ENCODE results near the gene FNDC10.

The FNDC10 gene

DNA sequence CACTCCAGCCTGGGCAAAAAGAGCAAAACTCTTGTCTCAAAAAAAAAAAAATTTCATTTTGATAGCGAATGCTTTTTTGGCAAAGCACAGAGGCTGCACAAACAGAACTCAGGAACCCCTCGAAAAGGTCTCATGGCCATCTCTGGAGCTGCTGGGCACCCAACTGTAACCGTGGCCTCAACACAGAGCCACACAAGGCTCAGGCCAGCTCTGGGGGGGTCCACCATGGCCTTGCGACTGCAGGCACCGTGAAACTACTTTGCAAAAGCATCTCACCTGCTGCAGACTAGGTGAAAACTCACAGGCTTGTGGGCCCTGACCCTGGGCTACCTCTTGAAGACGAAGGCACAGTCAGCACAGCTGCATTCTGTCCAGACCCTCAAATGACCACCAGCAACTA lies 43.4 kb downstream of the FNDC10 start:
- Mint-ChIP-seq H3K9me3 (no peaks in the 10 kb centered on the region), H3K4me3 (no peak overlapping the region), H3K4me1 (peaks cover 4% of the 10 kb centered on the region), H3K27ac (no peak overlapping the region), H3K36me3 (ENCODE audit: low read depth) (peaks cover 12% of the 10 kb centered on the region), H3K27me3 (ENCODE audit: low read depth) (no peaks in the 10 kb centered on the region)
- TF ChIP-seq, protein P1, sequence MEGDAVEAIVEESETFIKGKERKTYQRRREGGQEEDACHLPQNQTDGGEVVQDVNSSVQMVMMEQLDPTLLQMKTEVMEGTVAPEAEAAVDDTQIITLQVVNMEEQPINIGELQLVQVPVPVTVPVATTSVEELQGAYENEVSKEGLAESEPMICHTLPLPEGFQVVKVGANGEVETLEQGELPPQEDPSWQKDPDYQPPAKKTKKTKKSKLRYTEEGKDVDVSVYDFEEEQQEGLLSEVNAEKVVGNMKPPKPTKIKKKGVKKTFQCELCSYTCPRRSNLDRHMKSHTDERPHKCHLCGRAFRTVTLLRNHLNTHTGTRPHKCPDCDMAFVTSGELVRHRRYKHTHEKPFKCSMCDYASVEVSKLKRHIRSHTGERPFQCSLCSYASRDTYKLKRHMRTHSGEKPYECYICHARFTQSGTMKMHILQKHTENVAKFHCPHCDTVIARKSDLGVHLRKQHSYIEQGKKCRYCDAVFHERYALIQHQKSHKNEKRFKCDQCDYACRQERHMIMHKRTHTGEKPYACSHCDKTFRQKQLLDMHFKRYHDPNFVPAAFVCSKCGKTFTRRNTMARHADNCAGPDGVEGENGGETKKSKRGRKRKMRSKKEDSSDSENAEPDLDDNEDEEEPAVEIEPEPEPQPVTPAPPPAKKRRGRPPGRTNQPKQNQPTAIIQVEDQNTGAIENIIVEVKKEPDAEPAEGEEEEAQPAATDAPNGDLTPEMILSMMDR (IDR thresholded peaks at IDR 0.05; ENCODE audit: unreplicated experiment in 3 of 3), result no peak

DNA sequence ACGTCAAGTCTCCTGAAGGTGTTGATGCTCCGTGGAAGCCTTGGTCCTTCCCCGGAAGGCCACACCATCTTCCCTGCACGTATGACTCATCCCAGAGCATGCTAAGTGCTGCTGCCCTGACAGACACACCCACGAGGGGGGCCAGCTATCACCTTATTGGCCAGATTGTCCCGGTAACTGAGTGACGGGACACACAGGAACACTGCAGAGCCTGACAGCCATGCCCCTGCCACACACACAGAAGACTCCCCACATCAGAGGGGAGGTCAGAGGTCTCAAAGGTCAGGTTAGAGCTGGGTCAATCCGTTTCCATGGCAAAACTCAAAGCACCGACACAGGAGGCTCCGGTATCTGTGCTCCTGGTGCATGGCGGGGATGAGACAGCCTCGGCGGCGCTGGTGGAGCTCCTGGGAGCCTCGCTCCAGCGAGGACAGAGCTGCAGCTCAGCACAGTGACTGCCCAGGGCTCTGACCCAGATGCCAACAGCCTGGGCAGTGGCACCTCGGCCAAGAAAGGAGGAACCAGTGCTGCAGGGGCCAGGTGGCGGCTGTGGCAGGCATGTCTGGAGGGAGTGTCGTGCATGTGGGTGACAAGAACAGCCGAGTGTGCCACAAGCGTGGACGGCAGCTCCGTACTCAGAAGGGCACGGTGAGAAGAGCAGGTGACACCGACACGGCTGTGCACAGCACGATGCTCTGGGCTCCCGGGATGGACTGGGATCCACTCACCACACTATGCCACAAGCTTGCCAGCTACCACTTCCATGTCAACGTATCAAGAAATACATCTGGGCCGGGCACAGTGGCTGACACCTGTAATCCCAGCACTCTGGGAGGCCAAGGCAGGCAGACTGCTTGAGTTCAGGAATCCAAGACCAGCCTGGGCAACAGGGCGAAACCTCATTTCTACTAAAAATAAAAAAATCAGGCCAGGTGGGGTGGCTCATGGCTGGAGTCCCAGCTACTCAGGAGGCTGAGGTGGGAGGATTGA lies 44.7 kb downstream of the FNDC10 start:
- H3K27ac Mint-ChIP-seq, result no peak overlapping the region
- H3K36me3 Mint-ChIP-seq (ENCODE audit: low read depth), result peaks cover 7% of the 10 kb centered on the region
- no peak overlapping the region for H3K4me3 Mint-ChIP-seq
- H3K27me3 Mint-ChIP-seq (ENCODE audit: low read depth), result no peaks in the 10 kb centered on the region
- TF ChIP-seq, protein P1 (IDR thresholded peaks at IDR 0.05; ENCODE audit: unreplicated experiment in 3 of 3), result no peak
- H3K9me3 Mint-ChIP-seq, result no peaks in the 10 kb centered on the region
- peaks cover 4% of the 10 kb centered on the region for H3K4me1 Mint-ChIP-seq

DNA sequence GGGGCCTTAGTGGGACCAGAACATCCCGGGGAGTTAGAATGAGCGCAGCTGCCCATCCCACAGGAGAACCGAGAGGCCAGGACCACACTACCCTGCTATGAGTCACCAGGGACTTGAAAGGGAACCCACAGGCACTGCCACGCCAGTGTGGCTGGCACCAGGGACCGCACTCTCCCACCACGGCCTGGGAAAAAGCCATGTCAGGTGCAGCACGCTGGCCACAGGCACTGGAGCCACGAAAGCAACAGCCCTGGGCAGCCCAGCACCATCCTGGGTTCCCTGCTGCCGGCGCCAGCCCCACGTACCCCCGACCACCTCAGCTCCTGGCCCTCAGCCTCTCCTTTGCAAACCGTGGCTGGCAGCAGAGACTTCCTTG lies 45.4 kb downstream of the FNDC10 start:
- Mint-ChIP-seq H3K9me3 (no peaks in the 10 kb centered on the region), H3K4me1 (peaks cover 4% of the 10 kb centered on the region), H3K4me3 (no peak overlapping the region), H3K36me3 (ENCODE audit: low read depth) (peaks cover 6% of the 10 kb centered on the region), H3K27me3 (ENCODE audit: low read depth) (no peaks in the 10 kb centered on the region), H3K27ac (no peak overlapping the region)
- TF ChIP-seq, protein P1 (IDR thresholded peaks at IDR 0.05; ENCODE audit: unreplicated experiment in 3 of 3), result no peak

DNA sequence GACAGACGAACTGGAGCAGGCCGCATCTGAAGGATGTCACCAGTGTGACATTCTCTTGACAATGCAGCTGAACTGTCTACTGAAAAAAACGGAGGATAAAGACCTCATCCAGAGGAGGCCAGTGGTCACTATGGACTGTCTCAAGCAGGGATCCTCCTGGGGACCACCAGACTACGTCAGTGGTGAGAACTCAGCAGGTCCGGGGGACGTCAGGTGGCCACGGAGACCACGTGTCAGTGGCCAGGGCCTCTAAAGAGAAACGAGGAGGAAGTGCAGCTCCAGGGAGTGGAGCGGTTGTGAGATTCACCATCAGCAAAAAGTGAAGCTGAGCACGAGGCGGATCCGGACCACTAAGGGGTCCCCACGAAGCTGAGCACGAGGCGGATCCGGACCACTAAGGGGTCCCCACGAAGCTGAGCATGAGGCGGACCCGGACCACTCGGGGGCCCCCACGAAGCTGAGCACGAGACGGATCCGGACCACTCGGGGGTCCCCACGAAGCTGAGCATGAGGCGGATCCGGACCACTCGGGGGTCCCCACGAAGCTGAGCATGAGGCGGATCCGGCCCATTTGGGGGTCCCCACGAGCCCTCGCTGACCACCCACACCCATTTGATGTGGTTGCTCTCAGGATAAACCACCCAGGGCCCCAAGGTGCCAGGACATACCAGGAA lies 46.0 kb downstream of the FNDC10 start:
- Mint-ChIP-seq H3K4me1 (peaks cover 4% of the 10 kb centered on the region), H3K27ac (no peak overlapping the region), H3K9me3 (no peaks in the 10 kb centered on the region), H3K4me3 (no peak overlapping the region), H3K36me3 (ENCODE audit: low read depth) (peaks cover 4% of the 10 kb centered on the region), H3K27me3 (ENCODE audit: low read depth) (no peaks in the 10 kb centered on the region)
- TF ChIP-seq, protein P1 (IDR thresholded peaks at IDR 0.05; ENCODE audit: unreplicated experiment in 3 of 3), result no peak

DNA sequence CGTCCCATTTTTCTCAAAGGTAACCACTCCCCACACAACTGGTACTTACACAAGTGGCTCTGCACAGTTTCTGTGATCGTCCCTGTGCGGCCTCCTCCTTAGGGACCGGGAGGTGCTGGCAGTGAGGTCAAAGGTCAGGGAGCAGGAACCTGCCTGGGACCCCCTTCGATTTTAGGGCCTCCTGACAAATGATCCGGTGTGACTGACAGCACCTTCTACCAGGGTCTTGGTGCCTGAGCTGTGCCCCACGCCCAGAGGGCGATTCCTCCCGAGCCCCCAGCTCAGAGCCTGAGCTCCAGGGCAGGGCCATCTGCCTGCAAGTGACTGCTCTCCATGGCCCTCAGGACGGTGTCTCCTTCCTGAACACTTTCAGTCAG lies 47.7 kb downstream of the FNDC10 start:
- H3K27ac Mint-ChIP-seq, result no peak overlapping the region
- no peaks in the 10 kb centered on the region for H3K4me1 Mint-ChIP-seq
- H3K9me3 Mint-ChIP-seq, result no peaks in the 10 kb centered on the region
- H3K27me3 Mint-ChIP-seq (ENCODE audit: low read depth), result no peaks in the 10 kb centered on the region
- TF ChIP-seq, protein P1 (IDR thresholded peaks at IDR 0.05; ENCODE audit: unreplicated experiment in 3 of 3), result no peak
- H3K4me3 Mint-ChIP-seq, result no peak overlapping the region
- H3K36me3 Mint-ChIP-seq (ENCODE audit: low read depth), result no peaks in the 10 kb centered on the region

Data from nephron (organoid).